Loucy (cell line): ENCODE measurements around the gene ACVR1.

ENCODE experiments used
- EZH2phosphoT487 ChIP-seq: fragments of 200-600 bp; IDR thresholded peaks from 2 replicates; pipeline ENCODE4 v1.6.1; 2018; ENCODE audit warnings: antibody characterized with exemption, mild to moderate bottlenecking, moderate library complexity, borderline replicate concordance
- TF ChIP-seq, protein P1 (sequence below): fragments of 200-600 bp; sonication (generic); conservative IDR thresholded peaks from 2 replicates; pipeline ENCODE4 v1.5.1; 2014; ENCODE audit warnings: mild to moderate bottlenecking, antibody characterized with exemption, low read length

DNA sequence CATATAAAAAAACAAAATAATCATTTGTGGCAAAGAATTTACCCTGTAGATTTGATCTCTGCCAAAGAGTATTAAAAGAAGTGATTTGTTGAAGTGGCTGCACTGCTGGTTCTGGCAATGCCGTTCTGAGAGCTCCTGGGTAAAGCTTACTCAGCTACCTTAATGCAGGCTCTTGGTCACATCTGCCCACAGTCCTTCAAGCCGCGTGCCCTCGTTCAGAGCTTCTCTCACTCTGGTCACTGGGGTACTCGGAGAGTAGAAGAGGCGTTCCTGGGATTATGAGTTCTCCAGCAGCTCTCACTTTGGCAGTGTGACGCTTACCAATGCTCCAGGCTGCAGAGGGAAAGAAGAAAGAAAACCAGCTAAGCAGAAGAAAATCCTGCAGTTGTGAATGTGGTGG lies 57.9 kb downstream of the ACVR1 start:
- TF ChIP-seq, protein P1, sequence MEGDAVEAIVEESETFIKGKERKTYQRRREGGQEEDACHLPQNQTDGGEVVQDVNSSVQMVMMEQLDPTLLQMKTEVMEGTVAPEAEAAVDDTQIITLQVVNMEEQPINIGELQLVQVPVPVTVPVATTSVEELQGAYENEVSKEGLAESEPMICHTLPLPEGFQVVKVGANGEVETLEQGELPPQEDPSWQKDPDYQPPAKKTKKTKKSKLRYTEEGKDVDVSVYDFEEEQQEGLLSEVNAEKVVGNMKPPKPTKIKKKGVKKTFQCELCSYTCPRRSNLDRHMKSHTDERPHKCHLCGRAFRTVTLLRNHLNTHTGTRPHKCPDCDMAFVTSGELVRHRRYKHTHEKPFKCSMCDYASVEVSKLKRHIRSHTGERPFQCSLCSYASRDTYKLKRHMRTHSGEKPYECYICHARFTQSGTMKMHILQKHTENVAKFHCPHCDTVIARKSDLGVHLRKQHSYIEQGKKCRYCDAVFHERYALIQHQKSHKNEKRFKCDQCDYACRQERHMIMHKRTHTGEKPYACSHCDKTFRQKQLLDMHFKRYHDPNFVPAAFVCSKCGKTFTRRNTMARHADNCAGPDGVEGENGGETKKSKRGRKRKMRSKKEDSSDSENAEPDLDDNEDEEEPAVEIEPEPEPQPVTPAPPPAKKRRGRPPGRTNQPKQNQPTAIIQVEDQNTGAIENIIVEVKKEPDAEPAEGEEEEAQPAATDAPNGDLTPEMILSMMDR: no peak
- no peak for TF ChIP-seq EZH2phosphoT487
